ENCODE measurements around the gene NKD2.

Gene NKD2

DNA sequence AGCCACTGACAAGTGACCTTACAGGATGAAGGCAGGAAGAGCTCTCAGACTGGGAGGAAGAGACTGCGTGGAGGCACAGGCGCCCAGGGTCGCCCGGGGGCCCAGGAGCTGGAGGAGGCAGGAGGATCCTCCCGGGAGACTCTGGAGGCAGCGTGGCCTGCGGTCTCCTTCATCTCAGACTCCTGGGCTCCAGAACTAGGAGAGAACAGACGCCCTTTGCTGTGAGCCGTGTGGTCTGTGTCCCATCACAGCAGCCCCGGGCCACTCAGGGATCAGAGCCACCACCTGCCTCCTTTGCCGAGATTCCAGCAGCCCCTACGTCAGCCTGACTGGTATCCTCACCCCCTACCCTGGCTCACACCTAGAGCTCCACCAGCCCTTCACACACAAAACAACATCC lies 58.1 kb downstream of the NKD2 start:
- Histone ChIP-seq H3K36me3 (ENCODE audit: control insufficient read depth, low read depth, low read length) (peaks cover 13% of the 10 kb centered on the region), H3K9me3 (ENCODE audit: control insufficient read depth, low read depth, low read length) (no peaks in the 10 kb centered on the region), H3K27ac (ENCODE audit: low read length) (no peak overlapping the region), H3K4me1 (ENCODE audit: control insufficient read depth, low read depth, low read length) (no peaks in the 10 kb centered on the region), H3K27me3 (ENCODE audit: control insufficient read depth, insufficient read depth, low read length) (no peaks in the 10 kb centered on the region), H3K4me3 (ENCODE audit: low read length) (no peak overlapping the region), H3K9ac (ENCODE audit: low read length) (no peak overlapping the region)

- H3K27ac ChIP-seq (ENCODE audit: low read length) = no peak overlapping the region
- no peaks in the 10 kb centered on the region for H3K4me1 ChIP-seq (ENCODE audit: control insufficient read depth, low read depth, low read length)
- no peaks in the 10 kb centered on the region for H3K27me3 ChIP-seq (ENCODE audit: control insufficient read depth, insufficient read depth, low read length)
- no peaks in the 10 kb centered on the region for H3K9me3 ChIP-seq (ENCODE audit: control insufficient read depth, low read depth, low read length)
- H3K36me3 ChIP-seq (ENCODE audit: control insufficient read depth, low read depth, low read length) = peaks cover 10% of the 10 kb centered on the region
- H3K4me3 ChIP-seq (ENCODE audit: low read length) = no peak overlapping the region
- H3K9ac ChIP-seq (ENCODE audit: low read length) = no peak overlapping the region
Observed at GRCh38 chr5:1067141-1068121, 58.8 kb downstream of the NKD2 start.

GRCh38 chr5:1068204-1068894 lies 59.7 kb downstream of the NKD2 start:
- Histone ChIP-seq H3K27ac (ENCODE audit: low read length) (no peak overlapping the region), H3K27me3 (ENCODE audit: control insufficient read depth, insufficient read depth, low read length) (no peaks in the 10 kb centered on the region), H3K9me3 (ENCODE audit: control insufficient read depth, low read depth, low read length) (no peaks in the 10 kb centered on the region), H3K4me1 (ENCODE audit: control insufficient read depth, low read depth, low read length) (no peaks in the 10 kb centered on the region), H3K9ac (ENCODE audit: low read length) (no peak overlapping the region), H3K4me3 (ENCODE audit: low read length) (no peak overlapping the region), H3K36me3 (ENCODE audit: control insufficient read depth, low read depth, low read length) (peaks cover 3% of the 10 kb centered on the region)

GRCh38 chr5:1068895-1069719 lies 60.5 kb downstream of the NKD2 start:
- Histone ChIP-seq H3K4me3 (ENCODE audit: low read length) (no peak overlapping the region), H3K4me1 (ENCODE audit: control insufficient read depth, low read depth, low read length) (no peaks in the 10 kb centered on the region), H3K9me3 (ENCODE audit: control insufficient read depth, low read depth, low read length) (no peaks in the 10 kb centered on the region), H3K9ac (ENCODE audit: low read length) (no peak overlapping the region), H3K36me3 (ENCODE audit: control insufficient read depth, low read depth, low read length) (peaks cover 3% of the 10 kb centered on the region), H3K27me3 (ENCODE audit: control insufficient read depth, insufficient read depth, low read length) (no peaks in the 10 kb centered on the region), H3K27ac (ENCODE audit: low read length) (no peak overlapping the region)

GRCh38 chr5:1069720-1070088 lies 61.1 kb downstream of the NKD2 start:
- Histone ChIP-seq H3K4me3 (ENCODE audit: low read length) (no peak overlapping the region), H3K27ac (ENCODE audit: low read length) (no peak overlapping the region), H3K27me3 (ENCODE audit: control insufficient read depth, insufficient read depth, low read length) (no peaks in the 10 kb centered on the region), H3K4me1 (ENCODE audit: control insufficient read depth, low read depth, low read length) (no peaks in the 10 kb centered on the region), H3K36me3 (ENCODE audit: control insufficient read depth, low read depth, low read length) (peaks cover 3% of the 10 kb centered on the region), H3K9ac (ENCODE audit: low read length) (no peak overlapping the region), H3K9me3 (ENCODE audit: control insufficient read depth, low read depth, low read length) (no peaks in the 10 kb centered on the region)

- Histone ChIP-seq H3K27me3 (ENCODE audit: control insufficient read depth, insufficient read depth, low read length) (no peaks in the 10 kb centered on the region), H3K4me1 (ENCODE audit: control insufficient read depth, low read depth, low read length) (no peaks in the 10 kb centered on the region), H3K36me3 (ENCODE audit: control insufficient read depth, low read depth, low read length) (peaks cover 9% of the 10 kb centered on the region), H3K9me3 (ENCODE audit: control insufficient read depth, low read depth, low read length) (no peaks in the 10 kb centered on the region), H3K27ac (ENCODE audit: low read length) (no peak overlapping the region), H3K9ac (ENCODE audit: low read length) (no peak overlapping the region), H3K4me3 (ENCODE audit: low read length) (no peak overlapping the region)
Observed at GRCh38 chr5:1073239-1074102, 64.9 kb downstream of the NKD2 start.

- H3K4me1 ChIP-seq (ENCODE audit: control insufficient read depth, low read depth, low read length) = no peaks in the 10 kb centered on the region
- no peak overlapping the region for H3K27ac ChIP-seq (ENCODE audit: low read length)
- H3K9ac ChIP-seq (ENCODE audit: low read length) = no peak overlapping the region
- no peak overlapping the region for H3K4me3 ChIP-seq (ENCODE audit: low read length)
- peaks cover 13% of the 10 kb centered on the region for H3K36me3 ChIP-seq (ENCODE audit: control insufficient read depth, low read depth, low read length)
- no peaks in the 10 kb centered on the region for H3K27me3 ChIP-seq (ENCODE audit: control insufficient read depth, insufficient read depth, low read length)
- H3K9me3 ChIP-seq (ENCODE audit: control insufficient read depth, low read depth, low read length) = no peaks in the 10 kb centered on the region
Observed at GRCh38 chr5:1074226-1074625, 65.6 kb downstream of the NKD2 start.

- Histone ChIP-seq H3K4me3 (ENCODE audit: low read length) (no peak overlapping the region), H3K9me3 (ENCODE audit: control insufficient read depth, low read depth, low read length) (no peaks in the 10 kb centered on the region), H3K36me3 (ENCODE audit: control insufficient read depth, low read depth, low read length) (peaks cover 18% of the 10 kb centered on the region), H3K27me3 (ENCODE audit: control insufficient read depth, insufficient read depth, low read length) (no peaks in the 10 kb centered on the region), H3K4me1 (ENCODE audit: control insufficient read depth, low read depth, low read length) (no peaks in the 10 kb centered on the region), H3K27ac (ENCODE audit: low read length) (no peak overlapping the region), H3K9ac (ENCODE audit: low read length) (no peak overlapping the region)
Observed at GRCh38 chr5:1074816-1075554, 66.4 kb downstream of the NKD2 start.

DNA sequence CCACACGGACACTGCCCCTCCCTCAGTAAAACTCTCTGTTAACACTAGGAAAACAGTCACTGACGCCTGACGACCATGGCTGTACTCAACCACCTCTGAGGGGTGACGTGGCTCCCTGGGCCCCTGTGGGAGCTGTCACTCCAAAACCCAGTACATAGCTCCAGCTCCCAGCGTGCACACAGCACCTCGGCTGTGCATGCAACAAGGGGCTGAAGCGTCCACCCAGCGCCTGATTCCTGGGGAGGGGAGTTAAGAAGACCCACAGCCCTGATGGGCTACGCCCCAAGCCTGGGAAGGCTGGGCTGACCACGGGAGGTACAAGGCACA lies 66.9 kb downstream of the NKD2 start:
- no peak overlapping the region for H3K9ac ChIP-seq (ENCODE audit: low read length)

GRCh38 chr5:1075931-1076330 lies 67.3 kb downstream of the NKD2 start:
- Histone ChIP-seq H3K4me3 (ENCODE audit: low read length) (no peak overlapping the region), H3K4me1 (ENCODE audit: control insufficient read depth, low read depth, low read length) (no peaks in the 10 kb centered on the region), H3K36me3 (ENCODE audit: control insufficient read depth, low read depth, low read length) (peaks cover 18% of the 10 kb centered on the region), H3K9me3 (ENCODE audit: control insufficient read depth, low read depth, low read length) (no peaks in the 10 kb centered on the region), H3K27ac (ENCODE audit: low read length) (no peak overlapping the region), H3K27me3 (ENCODE audit: control insufficient read depth, insufficient read depth, low read length) (no peaks in the 10 kb centered on the region), H3K9ac (ENCODE audit: low read length) (no peak overlapping the region)

More for the DNA sequence above, 66.9 kb downstream of the NKD2 start:
- H3K4me1 ChIP-seq (ENCODE audit: control insufficient read depth, low read depth, low read length) = no peaks in the 10 kb centered on the region
- H3K27me3 ChIP-seq (ENCODE audit: control insufficient read depth, insufficient read depth, low read length) = no peaks in the 10 kb centered on the region
- H3K4me3 ChIP-seq (ENCODE audit: low read length) = no peak overlapping the region
- peaks cover 18% of the 10 kb centered on the region for H3K36me3 ChIP-seq (ENCODE audit: control insufficient read depth, low read depth, low read length)
- no peaks in the 10 kb centered on the region for H3K9me3 ChIP-seq (ENCODE audit: control insufficient read depth, low read depth, low read length)
- no peak overlapping the region for H3K27ac ChIP-seq (ENCODE audit: low read length)

Data from iPS-18a (cell line).